ENCODE data around the gene RASA3.

Gene RASA3

GRCh38 chr13:113939129-113939943 lies 193.1 kb downstream of the RASA3 start:
- DNase-seq = no peak

GRCh38 chr13:113938716-113939115 lies 193.7 kb downstream of the RASA3 start:
- no peak for DNase-seq

GRCh38 chr13:113938246-113938645 lies 194.2 kb downstream of the RASA3 start:
- DNase-seq = no peak

GRCh38 chr13:113937527-113938180 lies 194.8 kb downstream of the RASA3 start:
- no peak for DNase-seq

- no peak for DNase-seq
Measured at GRCh38 chr13:113937073-113937472, 195.3 kb downstream of the RASA3 start.

- no peak for DNase-seq
Measured at GRCh38 chr13:113936166-113936965, 196.1 kb downstream of the RASA3 start.

- DNase-seq = no peak
Measured at GRCh38 chr13:113935001-113935844, 197.2 kb downstream of the RASA3 start.

- no peak for DNase-seq
Measured at GRCh38 chr13:113934576-113934975, 197.8 kb downstream of the RASA3 start.

GRCh38 chr13:113933901-113934300 lies 198.5 kb downstream of the RASA3 start:
- DNase-seq = no peak

GRCh38 chr13:113931841-113932459 lies 200.5 kb downstream of the RASA3 start:
- no peak for DNase-seq

GRCh38 chr13:113930671-113931637 lies 201.5 kb downstream of the RASA3 start:
- DNase-seq = no peak

GRCh38 chr13:113929628-113930615 lies 202.5 kb downstream of the RASA3 start:
- DNase-seq = no peak

- no peak for DNase-seq
Measured at GRCh38 chr13:113928685-113929627, 203.5 kb downstream of the RASA3 start.
